Neural cell (in vitro differentiated cells): Measurements from ENCODE around the gene PTPRA.

Experiments used
- CTCF ChIP-seq: fragments of 450-650 bp; IDR thresholded peaks from 2 replicates; pipeline ENCODE4 v1.5.1; 2014; ENCODE audit warnings: antibody characterized with exemption, mild to moderate bottlenecking, moderate library complexity; ENCODE audit not compliant: poor library complexity, severe bottlenecking
- EZH2 ChIP-seq: fragments of 200-600, 300-800 bp; shearing (Covaris generic), sonication (generic); IDR thresholded peaks from 2 replicates; pipeline ENCODE4 v1.6.1; 2014; ENCODE audit warnings: antibody characterized with exemption, low read length, borderline replicate concordance, mild to moderate bottlenecking; ENCODE audit not compliant: insufficient read depth, poor library complexity, severe bottlenecking
- MXI1 ChIP-seq: fragments of 450-650 bp; conservative IDR thresholded peaks from 2 replicates; pipeline ENCODE4 v1.6.1; 2014; ENCODE audit warnings: antibody characterized with exemption, mild to moderate bottlenecking; ENCODE audit not compliant: poor library complexity, severe bottlenecking
- POLR2AphosphoS5 ChIP-seq: IDR thresholded peaks from 2 replicates; pipeline ENCODE4 v1.6.1; 2012
- TF ChIP-seq, protein P1 (sequence below): IDR thresholded peaks from 2 replicates; pipeline ENCODE4 v1.6.1; 2012; ENCODE audit warnings: borderline replicate concordance

DNA sequence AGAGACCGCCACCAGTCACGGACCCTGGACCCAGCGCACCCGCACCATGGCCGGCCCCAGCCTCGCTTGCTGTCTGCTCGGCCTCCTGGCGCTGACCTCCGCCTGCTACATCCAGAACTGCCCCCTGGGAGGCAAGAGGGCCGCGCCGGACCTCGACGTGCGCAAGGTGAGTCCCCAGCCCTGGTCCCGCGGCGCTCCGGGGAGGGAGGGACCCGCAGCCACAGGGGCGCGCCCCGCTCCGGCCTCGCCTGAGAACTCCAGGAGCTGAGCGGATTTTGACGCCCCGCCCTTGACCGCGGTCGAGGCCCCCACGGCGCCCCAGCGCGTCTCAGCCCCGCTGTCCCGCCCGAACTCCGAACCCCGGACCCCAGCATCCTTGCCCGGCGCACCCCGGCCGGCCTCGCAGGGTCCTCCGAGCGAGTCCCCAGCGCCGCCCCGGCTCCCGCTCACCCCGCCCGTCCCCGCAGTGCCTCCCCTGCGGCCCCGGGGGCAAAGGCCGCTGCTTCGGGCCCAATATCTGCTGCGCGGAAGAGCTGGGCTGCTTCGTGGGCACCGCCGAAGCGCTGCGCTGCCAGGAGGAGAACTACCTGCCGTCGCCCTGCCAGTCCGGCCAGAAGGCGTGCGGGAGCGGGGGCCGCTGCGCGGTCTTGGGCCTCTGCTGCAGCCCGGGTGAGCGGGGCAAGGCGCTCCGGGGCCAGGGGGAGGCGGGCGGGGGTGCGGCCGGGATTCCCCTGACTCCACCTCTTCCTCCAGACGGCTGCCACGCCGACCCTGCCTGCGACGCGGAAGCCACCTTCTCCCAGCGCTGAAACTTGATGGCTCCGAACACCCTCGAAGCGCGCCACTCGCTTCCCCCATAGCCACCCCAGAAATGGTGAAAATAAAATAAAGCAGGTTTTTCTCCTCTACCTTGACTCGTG, 198.6 kb downstream of the PTPRA start, which contains the start of gene OXT:
- TF ChIP-seq CTCF (no peak), EZH2 (no peak), POLR2AphosphoS5 (no peak), MXI1 (no peak)
- TF ChIP-seq, protein P1, sequence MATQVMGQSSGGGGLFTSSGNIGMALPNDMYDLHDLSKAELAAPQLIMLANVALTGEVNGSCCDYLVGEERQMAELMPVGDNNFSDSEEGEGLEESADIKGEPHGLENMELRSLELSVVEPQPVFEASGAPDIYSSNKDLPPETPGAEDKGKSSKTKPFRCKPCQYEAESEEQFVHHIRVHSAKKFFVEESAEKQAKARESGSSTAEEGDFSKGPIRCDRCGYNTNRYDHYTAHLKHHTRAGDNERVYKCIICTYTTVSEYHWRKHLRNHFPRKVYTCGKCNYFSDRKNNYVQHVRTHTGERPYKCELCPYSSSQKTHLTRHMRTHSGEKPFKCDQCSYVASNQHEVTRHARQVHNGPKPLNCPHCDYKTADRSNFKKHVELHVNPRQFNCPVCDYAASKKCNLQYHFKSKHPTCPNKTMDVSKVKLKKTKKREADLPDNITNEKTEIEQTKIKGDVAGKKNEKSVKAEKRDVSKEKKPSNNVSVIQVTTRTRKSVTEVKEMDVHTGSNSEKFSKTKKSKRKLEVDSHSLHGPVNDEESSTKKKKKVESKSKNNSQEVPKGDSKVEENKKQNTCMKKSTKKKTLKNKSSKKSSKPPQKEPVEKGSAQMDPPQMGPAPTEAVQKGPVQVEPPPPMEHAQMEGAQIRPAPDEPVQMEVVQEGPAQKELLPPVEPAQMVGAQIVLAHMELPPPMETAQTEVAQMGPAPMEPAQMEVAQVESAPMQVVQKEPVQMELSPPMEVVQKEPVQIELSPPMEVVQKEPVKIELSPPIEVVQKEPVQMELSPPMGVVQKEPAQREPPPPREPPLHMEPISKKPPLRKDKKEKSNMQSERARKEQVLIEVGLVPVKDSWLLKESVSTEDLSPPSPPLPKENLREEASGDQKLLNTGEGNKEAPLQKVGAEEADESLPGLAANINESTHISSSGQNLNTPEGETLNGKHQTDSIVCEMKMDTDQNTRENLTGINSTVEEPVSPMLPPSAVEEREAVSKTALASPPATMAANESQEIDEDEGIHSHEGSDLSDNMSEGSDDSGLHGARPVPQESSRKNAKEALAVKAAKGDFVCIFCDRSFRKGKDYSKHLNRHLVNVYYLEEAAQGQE = no peak
